Activated CD4-positive, alpha-beta T cell treated with anti-CD3 and anti-CD28 coated beads, Interleukin-2, amount 50 U/mL, for 1 hour (primary cell): ENCODE measurements around the gene CRYGB.

Experiments used
- DNase-seq: peaks from one replicate; pipeline ENCODE4 v3.0.0-alpha.2; 2020

Gene CRYGB

GRCh38 chr2:208146006-208146405, at the start of gene CRYGB:
Gene CRYGB (minus strand): TSS chr2:208146158. CDS start chr2:208146120, 38 bp downstream.
- DNase-seq, result no peak

GRCh38 chr2:208195531-208195930, 49.6 kb upstream of the CRYGB start:
- no peak for DNase-seq

GRCh38 chr2:208192611-208193236, 46.8 kb upstream of the CRYGB start:
- DNase-seq, result no peak

GRCh38 chr2:208189810-208190503, 44.0 kb upstream of the CRYGB start, which contains the start of gene C2orf80:
Gene C2orf80 (minus strand): TSS chr2:208190030. CDS start chr2:208186986, 3,044 bp downstream.
- DNase-seq, result no peak

GRCh38 chr2:208189069-208189809, 43.3 kb upstream of the CRYGB start:
- DNase-seq, result no peak

GRCh38 chr2:208186893-208187292, 40.9 kb upstream of the CRYGB start:
- no peak for DNase-seq

GRCh38 chr2:208186465-208186864, 40.5 kb upstream of the CRYGB start:
- no peak for DNase-seq

- no peak for DNase-seq
Observed at GRCh38 chr2:208183972-208184705, 38.2 kb upstream of the CRYGB start.

- DNase-seq, result no peak
Observed at GRCh38 chr2:208183526-208183925, 37.6 kb upstream of the CRYGB start.

GRCh38 chr2:208182835-208183234, 36.9 kb upstream of the CRYGB start:
- no peak for DNase-seq

- DNase-seq, result no peak
Observed at GRCh38 chr2:208179028-208179609, 33.2 kb upstream of the CRYGB start.

GRCh38 chr2:208175840-208176153, 29.8 kb upstream of the CRYGB start:
- DNase-seq, result no peak

GRCh38 chr2:208175069-208175839, 29.3 kb upstream of the CRYGB start:
- DNase-seq, result peak; percentile 44

- DNase-seq, result no peak
Observed at GRCh38 chr2:208174144-208174543, 28.2 kb upstream of the CRYGB start.

- DNase-seq, result no peak
Observed at GRCh38 chr2:208172125-208172524, 26.2 kb upstream of the CRYGB start.

GRCh38 chr2:208164951-208165755, 19.2 kb upstream of the CRYGB start:
- DNase-seq, result no peak

GRCh38 chr2:208163489-208163888, 17.5 kb upstream of the CRYGB start, which contains the start of gene CRYGA:
Gene CRYGA (minus strand): TSS chr2:208163589. CDS start chr2:208163556, 33 bp downstream.
- DNase-seq, result no peak

- DNase-seq, result no peak
Observed at GRCh38 chr2:208156439-208156838, 10.5 kb upstream of the CRYGB start.

- DNase-seq, result no peak
Observed at GRCh38 chr2:208153156-208153555, 7.2 kb upstream of the CRYGB start.

GRCh38 chr2:208150956-208151355, 5.0 kb upstream of the CRYGB start:
- DNase-seq, result no peak

- no peak for DNase-seq
Observed at GRCh38 chr2:208150094-208150493, 4.1 kb upstream of the CRYGB start.
